ENCODE data around the gene MRPL20.

The MRPL20 gene

GRCh38 chr1:1415751-1416150, 8.7 kb upstream of the MRPL20 start:
- no peak for TF ChIP-seq CTCF (IDR thresholded peaks at IDR 0.05)

- no peak for TF ChIP-seq CTCF (IDR thresholded peaks at IDR 0.05)
Measured at GRCh38 chr1:1411626-1412025, 4.5 kb upstream of the MRPL20 start.

GRCh38 chr1:1407636-1408318, 684 bp upstream of the MRPL20 start:
- TF ChIP-seq CTCF (IDR thresholded peaks at IDR 0.05) = no peak

GRCh38 chr1:1406101-1406820, 832 bp downstream of the MRPL20 start:
- no peak for TF ChIP-seq CTCF (IDR thresholded peaks at IDR 0.05)

- TF ChIP-seq CTCF (IDR thresholded peaks at IDR 0.05) = no peak
Measured at GRCh38 chr1:1403653-1404052, 3.4 kb downstream of the MRPL20 start.

GRCh38 chr1:1402072-1402900, 4.8 kb downstream of the MRPL20 start:
- peak; percentile 80 for TF ChIP-seq CTCF (IDR thresholded peaks at IDR 0.05)

GRCh38 chr1:1401457-1402010, 5.6 kb downstream of the MRPL20 start:
- TF ChIP-seq CTCF (IDR thresholded peaks at IDR 0.05) = no peak
